Stimulated activated CD8-positive, alpha-beta memory T cell treated with anti-CD3 and anti-CD28 coated beads, Interleukin-15, amount 100 ng/mL, for 24 hours (primary cell): ENCODE results near the gene PLEKHN1.

Experiments
- DNase-seq: peaks from one replicate; pipeline ENCODE4 v3.0.0-alpha.2; 2020; ENCODE audit warnings: low read depth

The PLEKHN1 gene

GRCh38 chr1:1024771-1025699, 58.8 kb downstream of the PLEKHN1 start:
- DNase-seq = no peak
